A549 (cell line): Measurements from ENCODE around the gene RPRM.

Experiments
- CTCF ChIP-seq: fragments of >200 bp; sonication (Bioruptor Twin); formaldehyde crosslinking; IDR thresholded peaks from 3 replicates; pipeline ENCODE4 v1.5.1; 2016
- ELK1 ChIP-seq: fragments of 150-350 bp; IDR thresholded peaks from 2 replicates; pipeline ENCODE4 v1.6.1; 2014; ENCODE audit warnings: low read depth, mild to moderate bottlenecking, low read length
- EP300 ChIP-seq, 2 experiments: fragments of >200 bp; sonication (Bioruptor Twin); formaldehyde crosslinking; IDR thresholded peaks; 2 replicates in 1 of 2; 3 replicates in 1 of 2; pipeline ENCODE4 v1.6.1; 2016 to 2017
- ESRRA ChIP-seq: fragments of 150-350 bp; IDR thresholded peaks from 2 replicates; pipeline ENCODE4 v1.6.1; 2014; ENCODE audit warnings: mild to moderate bottlenecking, low read length, borderline replicate concordance
- FOSB ChIP-seq: fragments of 250-450 bp; sonication (Bioruptor Pico); IDR thresholded peaks from 2 replicates; pipeline ENCODE4 v1.5.0; 2020; ENCODE audit warnings: mild to moderate bottlenecking, moderate library complexity
- JUN ChIP-seq, 2 experiments: fragments of >200 bp; sonication (Bioruptor Twin); formaldehyde crosslinking; IDR thresholded peaks; 2 replicates in 1 of 2; 3 replicates in 1 of 2; pipeline ENCODE4 v1.6.1; 2016 to 2017
- JUNB ChIP-seq: fragments of >200 bp; sonication (Bioruptor Twin); formaldehyde crosslinking; IDR thresholded peaks from 2 replicates; pipeline ENCODE4 v1.6.1; 2016
- KDM1A ChIP-seq: fragments of 200-600 bp; sonication (generic); IDR thresholded peaks from 2 replicates; pipeline ENCODE4 v1.6.1; 2016; ENCODE audit warnings: low read depth, mild to moderate bottlenecking
- POLR2A ChIP-seq: IDR thresholded peaks from 2 replicates; pipeline ENCODE4 v1.6.1; 2012; ENCODE audit warnings: mild to moderate bottlenecking, low read length
- TFCP2L1 ChIP-seq: fragments of 250-450 bp; sonication (Bioruptor Pico); IDR thresholded peaks from 2 replicates; pipeline ENCODE4 v1.5.0; 2021; ENCODE audit warnings: mild to moderate bottlenecking

GRCh38 chr2:153461453-153461852 is 17.1 kb downstream of the RPRM start:
- TF ChIP-seq CTCF (no peak), JUNB (no peak), POLR2A (no peak), ELK1 (no peak), FOSB (no peak), TFCP2L1 (CRISPR knock-in tag) (no peak), EP300 (IDR thresholded peaks at IDR 0.05) (no peak), KDM1A (no peak), ESRRA (no peak), JUN (IDR thresholded peaks at IDR 0.05) (no peak)
